Sigmoid colon (tissue), 7 donors: Measurements from ENCODE around the gene GCSH. TPM values are rescaled to one million over a fixed set of nuclear protein-coding genes. Genes with fewer than 3 reads are reported as not detected.

Experiments used
- DNase-seq: peaks from one replicate; pipeline ENCODE4 v3.0.0-alpha.2; 2019
- H3K27ac ChIP-seq, 4 donors: fragments of 200-600 bp; sonication (generic); one replicate each; pipeline ENCODE4 v1.5.1; 2016 to 2019; ENCODE audit warnings: mild to moderate bottlenecking in 1 of 4
- H3K27me3 ChIP-seq, 3 donors: fragments of 200-600 bp; sonication (generic); one replicate each; pipeline ENCODE4 v1.5.1; 2019; ENCODE audit warnings: mild to moderate bottlenecking in 1 of 3
- H3K36me3 ChIP-seq, 4 donors: fragments of 200-600 bp; sonication (generic); one replicate each; pipeline ENCODE4 v1.5.1; 2016 to 2019
- H3K4me1 ChIP-seq, 4 donors: fragments of 200-600 bp; sonication (generic); one replicate each; pipeline ENCODE4 v1.5.1; 2017 to 2019
- H3K4me3 ChIP-seq, 4 donors: fragments of 200-600 bp; sonication (generic); one replicate each; pipeline ENCODE4 v1.5.1; 2017 to 2019; ENCODE audit warnings: mild to moderate bottlenecking in 2 of 4, moderate library complexity in 1 of 4
- H3K9me3 ChIP-seq, 4 donors: fragments of 200-600 bp in 3 of 4; sonication (generic) in 3 of 4; one replicate each; pipeline versions ENCODE4 v1.5.1 to v1.6.1; 2013 to 2019
- EP300 ChIP-seq, 4 donors: sonication (generic); formaldehyde crosslinking; IDR thresholded peaks; one replicate each; pipeline ENCODE4 v1.6.1; 2017; ENCODE audit warnings: antibody characterized with exemption in 4 of 4
- POLR2A ChIP-seq, 2 donors: fragments of 450-650 bp; IDR thresholded peaks; one replicate each; pipeline ENCODE4 v1.6.1; 2016; ENCODE audit warnings: antibody characterized with exemption in 2 of 2, mild to moderate bottlenecking in 2 of 2, moderate library complexity in 2 of 2
- POLR2AphosphoS5 ChIP-seq, 4 donors: sonication (generic); formaldehyde crosslinking; IDR thresholded peaks; one replicate each; pipeline ENCODE4 v1.6.1; 2017; ENCODE audit warnings: antibody characterized with exemption in 4 of 4
- WGBS, 2 donors: extraction: QIAGEN DNeasy Blood & Tissue Kit; methylation state at CpG; one replicate each; pipeline ENCODE4 v1.1.7; 2013; 5-methylcytosine and 5-hydroxymethylcytosine counted together
- intact Hi-C: fragments of 100-400 bp; cut with DNase I; formaldehyde crosslinking; loops from one replicate; pipeline ENCODE4 v1.15.1; 2023
- polyA plus RNA-seq, 3 donors: library from polyadenylated mRNA; stranded (reverse); fragments of 200-250 nt; gene quantifications; one replicate each; pipeline ENCODE4 v1.2.3, GENCODE V29; 2013
- total RNA-seq, 4 donors: library from RNA; depleted of rRNA; stranded (reverse); fragments of >200 nt; gene quantifications; one replicate each; pipeline ENCODE4 v1.1.0, GENCODE V29; 2016
- TF ChIP-seq, protein P1 (sequence below), 4 experiments: fragments of 450-650 bp in 3 of 4; fragments of 200-600 bp in 1 of 4; IDR thresholded peaks; one replicate each; pipeline ENCODE4 v1.5.1; 2016 to 2019; ENCODE audit warnings: antibody characterized with exemption in 4 of 4, mild to moderate bottlenecking in 3 of 4, moderate library complexity in 2 of 4
- donor health status: healthy with polysubstance abuse.
- donor health status: Bipolar disorder and iron deficiency.
- donor health status: healthy.

GCSH gene
- total and polyA plus RNA-seq, 7 donors = 16.8 to 27.8 (median 19.0) TPM

DNA sequence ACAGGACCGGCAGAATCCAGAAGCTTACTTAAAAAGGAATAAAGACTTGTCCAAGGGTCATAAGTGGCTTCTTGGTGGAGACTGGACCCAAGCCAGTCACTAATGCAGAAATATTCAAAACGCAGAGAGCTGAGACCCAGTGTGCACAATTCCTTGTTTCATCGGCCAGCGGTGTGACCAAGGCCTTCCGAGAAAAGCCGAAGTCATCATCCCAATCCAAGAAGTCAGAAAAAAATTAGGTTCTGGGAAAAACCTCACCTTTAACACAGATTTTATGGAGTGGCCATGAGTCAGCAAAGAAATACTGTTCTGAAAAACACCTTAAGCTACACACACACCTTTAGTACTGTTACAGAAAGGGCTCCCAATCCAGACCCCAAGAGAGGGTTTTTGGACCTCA is 1.0 kb upstream of the GCSH start:
- 97% methylated on average over 6 of the region's 6 CpGs for WGBS, 2 donors
- no peak for DNase-seq
- Histone ChIP-seq H3K4me1 (peaks cover 0 to 12% (median 2%) of the 10 kb centered on the region in 4 donors), H3K9me3 (no peaks in the 10 kb centered on the region), H3K27ac (peak overlapping the region in 3 of 4 donors; percentile 42 to 85 (median 83)), H3K36me3 (no peaks in the 10 kb centered on the region), H3K27me3 (no peaks in the 10 kb centered on the region), H3K4me3 (peak overlapping the region in 1 of 4 donors; percentile 83)
- TF ChIP-seq, protein P1, sequence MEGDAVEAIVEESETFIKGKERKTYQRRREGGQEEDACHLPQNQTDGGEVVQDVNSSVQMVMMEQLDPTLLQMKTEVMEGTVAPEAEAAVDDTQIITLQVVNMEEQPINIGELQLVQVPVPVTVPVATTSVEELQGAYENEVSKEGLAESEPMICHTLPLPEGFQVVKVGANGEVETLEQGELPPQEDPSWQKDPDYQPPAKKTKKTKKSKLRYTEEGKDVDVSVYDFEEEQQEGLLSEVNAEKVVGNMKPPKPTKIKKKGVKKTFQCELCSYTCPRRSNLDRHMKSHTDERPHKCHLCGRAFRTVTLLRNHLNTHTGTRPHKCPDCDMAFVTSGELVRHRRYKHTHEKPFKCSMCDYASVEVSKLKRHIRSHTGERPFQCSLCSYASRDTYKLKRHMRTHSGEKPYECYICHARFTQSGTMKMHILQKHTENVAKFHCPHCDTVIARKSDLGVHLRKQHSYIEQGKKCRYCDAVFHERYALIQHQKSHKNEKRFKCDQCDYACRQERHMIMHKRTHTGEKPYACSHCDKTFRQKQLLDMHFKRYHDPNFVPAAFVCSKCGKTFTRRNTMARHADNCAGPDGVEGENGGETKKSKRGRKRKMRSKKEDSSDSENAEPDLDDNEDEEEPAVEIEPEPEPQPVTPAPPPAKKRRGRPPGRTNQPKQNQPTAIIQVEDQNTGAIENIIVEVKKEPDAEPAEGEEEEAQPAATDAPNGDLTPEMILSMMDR (IDR thresholded peaks at IDR 0.05) = no peak
- TF ChIP-seq POLR2AphosphoS5 (IDR thresholded peaks at IDR 0.05) = no peak
- intact Hi-C loops = loop anchor here (5.0 kb wide), 2 partner anchors 60 to 90 kb away; partner anchors contain the start of genes ATMIN, CENPN and CMC2

DNA sequence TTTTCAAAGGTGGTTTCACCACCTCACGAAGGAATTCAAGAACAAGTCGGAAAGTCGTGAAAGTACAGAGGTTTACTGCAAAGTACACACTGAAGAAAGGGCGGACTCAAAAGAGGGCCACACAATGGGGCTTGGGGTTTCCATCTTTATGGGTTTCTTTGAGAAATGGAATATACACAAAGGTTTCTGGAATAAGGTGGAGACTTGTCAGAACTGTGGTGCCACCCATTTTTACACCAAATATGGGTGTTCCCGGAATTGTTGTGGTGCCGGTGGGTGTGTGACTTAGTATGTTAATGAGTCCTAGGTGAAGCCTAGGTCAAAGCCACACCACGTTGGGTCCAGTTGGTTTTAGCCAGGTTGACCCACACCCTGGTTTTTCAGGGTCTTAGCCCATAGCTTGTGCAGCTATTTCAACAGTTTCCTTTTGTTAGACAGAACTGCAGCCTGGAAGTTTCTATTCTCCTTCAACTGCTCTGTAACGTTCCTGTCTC is 567 bp upstream of the GCSH start:
- DNase-seq = no peak
- Histone ChIP-seq H3K27ac (peak overlapping the region; percentile 42 to 85 (median 72)), H3K27me3 (no peaks in the 10 kb centered on the region), H3K4me3 (peak overlapping the region in 3 of 4 donors; percentile 75 to 90 (median 83)), H3K9me3 (no peaks in the 10 kb centered on the region), H3K4me1 (peaks cover 0 to 12% (median 2%) of the 10 kb centered on the region in 4 donors), H3K36me3 (no peaks in the 10 kb centered on the region)
- 21 to 47% methylated on average over 8 of the region's 8 CpGs for WGBS, 2 donors
- intact Hi-C loops = loop anchor here (1.0 to 5.0 kb wide), 3 partner anchors 19 to 89 kb away; partner anchors contain the start of genes ATMIN, C16orf46, CENPN and CMC2
- no peak for TF ChIP-seq POLR2A (IDR thresholded peaks at IDR 0.05)

DNA sequence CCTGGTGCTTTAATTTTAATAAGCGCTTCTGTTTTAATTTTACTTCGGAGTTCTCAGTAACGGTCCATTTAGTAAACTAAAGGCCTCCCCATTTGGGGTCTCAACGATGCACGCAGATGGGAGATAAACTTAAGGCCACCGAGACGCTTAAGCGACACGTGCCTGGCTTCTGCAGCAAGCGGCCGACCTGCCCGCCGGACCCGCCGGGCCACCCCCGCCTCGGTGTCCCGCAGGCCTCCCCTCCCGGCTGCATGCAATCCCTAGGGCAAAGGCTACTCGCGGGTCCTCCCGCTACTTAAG is 592 bp downstream of the GCSH start:
- no peak for DNase-seq
- Histone ChIP-seq H3K9me3 (no peaks in the 10 kb centered on the region), H3K4me1 (peaks cover 0 to 12% (median 2%) of the 10 kb centered on the region in 4 donors), H3K27ac (peak overlapping the region; percentile 83 to 87 (median 84)), H3K36me3 (peaks cover 0 to 2% (median 0%) of the 10 kb centered on the region in 4 donors), H3K4me3 (peak overlapping the region; percentile 52 to 90 (median 79)), H3K27me3 (no peaks in the 10 kb centered on the region)
- intact Hi-C loops = loop anchor here (5.0 kb wide), 2 partner anchors 58 to 88 kb away; partner anchors contain the start of genes ATMIN, CENPN and CMC2
- WGBS, 2 donors = 0 to 1% methylated on average over 22 of the region's 22 CpGs
- no peak for TF ChIP-seq POLR2AphosphoS5 (IDR thresholded peaks at IDR 0.05)
- TF ChIP-seq POLR2A (IDR thresholded peaks at IDR 0.05) = no peak
- TF ChIP-seq EP300 (IDR thresholded peaks at IDR 0.05) = no peak
- TF ChIP-seq, protein P1 (IDR thresholded peaks at IDR 0.05) = no peak

DNA sequence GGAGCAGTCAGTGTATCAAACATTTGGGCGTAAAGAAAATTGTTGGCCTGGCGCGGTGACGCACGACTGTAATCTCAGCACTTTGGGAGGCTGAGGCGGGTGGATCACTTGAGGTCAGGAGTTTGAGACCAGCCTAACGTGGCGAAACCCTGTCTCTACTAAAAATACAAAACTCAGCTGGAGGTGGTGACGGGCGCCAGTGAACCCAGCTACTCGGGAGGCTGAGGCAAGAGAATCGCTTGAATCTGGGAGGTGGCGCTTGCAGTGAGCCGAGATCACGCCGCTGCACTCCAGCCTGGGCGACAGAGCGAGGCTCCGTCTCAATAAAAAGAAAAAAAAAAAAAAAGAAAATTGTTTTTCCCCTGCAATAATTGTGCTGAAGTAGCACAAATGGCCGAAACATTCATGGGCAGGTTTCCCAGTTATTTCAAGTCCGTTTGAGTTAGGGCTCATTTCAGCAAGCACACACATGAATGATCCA is 1.4 kb downstream of the GCSH start:
- 80 to 81% methylated on average over 21 of the region's 21 CpGs for WGBS, 2 donors
- peaks cover 0 to 8% (median 0%) of the 10 kb centered on the region in 4 donors for H3K36me3 ChIP-seq
- DNase-seq = no peak
- intact Hi-C loops = loop anchor here (5.0 kb wide), 2 partner anchors 58 to 88 kb away; partner anchors contain the start of genes ATMIN, CENPN and CMC2
- peaks cover 0 to 12% (median 2%) of the 10 kb centered on the region in 4 donors for H3K4me1 ChIP-seq
- TF ChIP-seq, protein P1 (IDR thresholded peaks at IDR 0.05) = no peak
- no peak for TF ChIP-seq EP300 (IDR thresholded peaks at IDR 0.05)
- TF ChIP-seq POLR2A (IDR thresholded peaks at IDR 0.05) = no peak
- H3K4me3 ChIP-seq = peak overlapping the region in 3 of 4 donors; percentile 75 to 90 (median 83)
- H3K27me3 ChIP-seq = no peaks in the 10 kb centered on the region
- H3K9me3 ChIP-seq = no peaks in the 10 kb centered on the region
- H3K27ac ChIP-seq = no peak overlapping the region

DNA sequence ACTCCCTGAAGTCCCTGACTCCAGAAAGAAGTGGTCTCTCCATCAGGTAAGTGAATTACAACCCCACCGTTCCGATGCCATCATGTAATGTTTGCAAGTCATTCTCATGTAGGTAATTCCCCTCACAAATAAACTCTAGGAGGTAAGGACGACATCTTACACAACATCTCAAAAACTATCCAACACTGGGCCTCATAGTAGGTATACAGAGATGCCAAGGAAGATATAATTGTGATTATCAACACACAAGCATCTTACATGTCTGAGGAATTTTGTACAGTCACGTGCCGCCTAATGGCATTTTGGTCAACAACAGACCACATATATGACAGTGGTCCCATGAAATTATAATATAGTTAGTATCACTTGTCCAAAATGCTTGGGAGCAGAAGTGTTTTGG is 7.4 kb downstream of the GCSH start:
- peaks cover 0 to 16% (median 0%) of the 10 kb centered on the region in 4 donors for H3K36me3 ChIP-seq
- H3K4me3 ChIP-seq = no peak overlapping the region
- no peak overlapping the region for H3K27ac ChIP-seq
- intact Hi-C loops = no loop called here
- no peak for DNase-seq
- 94 to 95% methylated on average over 5 of the region's 5 CpGs for WGBS, 2 donors
- H3K27me3 ChIP-seq = no peaks in the 10 kb centered on the region
- H3K4me1 ChIP-seq = no peaks in the 10 kb centered on the region
- H3K9me3 ChIP-seq = no peaks in the 10 kb centered on the region
- TF ChIP-seq POLR2A (IDR thresholded peaks at IDR 0.05) (no peak), POLR2AphosphoS5 (IDR thresholded peaks at IDR 0.05) (no peak), EP300 (IDR thresholded peaks at IDR 0.05) (no peak)
- TF ChIP-seq, protein P1 (IDR thresholded peaks at IDR 0.05) = no peak
